Panc1 (cell line): ENCODE data around the gene TBC1D22B.

ENCODE experiments used
- TCF7L2 ChIP-seq: IDR thresholded peaks from 2 replicates; pipeline ENCODE4 v1.6.1; 2011; ENCODE audit warnings: mild to moderate bottlenecking, low read depth, low read length, inconsistent platforms
- TF ChIP-seq, protein P1 (sequence below): fragments of 450-650 bp; IDR thresholded peaks from 2 replicates; pipeline ENCODE4 v1.5.1; 2017; ENCODE audit warnings: mild to moderate bottlenecking

DNA sequence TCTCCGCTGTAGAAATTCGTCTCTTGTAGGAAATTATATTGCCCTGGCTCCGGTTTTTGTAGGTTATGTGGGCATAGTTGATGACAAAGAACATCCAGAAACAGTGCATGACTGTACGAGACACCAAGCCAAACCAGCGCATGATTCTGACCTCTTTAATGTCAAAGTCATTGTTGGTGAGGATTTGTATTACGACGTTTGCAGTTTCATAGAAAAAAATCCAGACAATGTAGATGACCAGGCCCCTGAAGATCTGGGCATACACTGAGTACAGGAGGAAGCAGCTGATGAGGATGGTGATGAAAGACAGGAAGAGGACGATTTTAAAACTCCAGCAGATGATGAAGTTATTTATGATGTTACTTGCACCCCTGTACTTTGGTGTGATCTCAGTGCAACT lies 39.1 kb upstream of the TBC1D22B start:
- TF ChIP-seq, protein P1, sequence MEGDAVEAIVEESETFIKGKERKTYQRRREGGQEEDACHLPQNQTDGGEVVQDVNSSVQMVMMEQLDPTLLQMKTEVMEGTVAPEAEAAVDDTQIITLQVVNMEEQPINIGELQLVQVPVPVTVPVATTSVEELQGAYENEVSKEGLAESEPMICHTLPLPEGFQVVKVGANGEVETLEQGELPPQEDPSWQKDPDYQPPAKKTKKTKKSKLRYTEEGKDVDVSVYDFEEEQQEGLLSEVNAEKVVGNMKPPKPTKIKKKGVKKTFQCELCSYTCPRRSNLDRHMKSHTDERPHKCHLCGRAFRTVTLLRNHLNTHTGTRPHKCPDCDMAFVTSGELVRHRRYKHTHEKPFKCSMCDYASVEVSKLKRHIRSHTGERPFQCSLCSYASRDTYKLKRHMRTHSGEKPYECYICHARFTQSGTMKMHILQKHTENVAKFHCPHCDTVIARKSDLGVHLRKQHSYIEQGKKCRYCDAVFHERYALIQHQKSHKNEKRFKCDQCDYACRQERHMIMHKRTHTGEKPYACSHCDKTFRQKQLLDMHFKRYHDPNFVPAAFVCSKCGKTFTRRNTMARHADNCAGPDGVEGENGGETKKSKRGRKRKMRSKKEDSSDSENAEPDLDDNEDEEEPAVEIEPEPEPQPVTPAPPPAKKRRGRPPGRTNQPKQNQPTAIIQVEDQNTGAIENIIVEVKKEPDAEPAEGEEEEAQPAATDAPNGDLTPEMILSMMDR = no peak
- no peak for TF ChIP-seq TCF7L2
